Activated CD8-positive, alpha-beta T cell treated with anti-CD3 and anti-CD28 coated beads for 36 hours (primary cell): Measurements from ENCODE around the gene PIK3C2G. TPM values are rescaled to one million over a fixed set of nuclear protein-coding genes. Genes with fewer than 3 reads are reported as not detected.

Experiments
- ATAC-seq: fragments of 200-7000 bp; cut with Tn5 transposase; one replicate; pipeline ENCODE4 v1.10.0; 2021; ENCODE audit warnings: mild to moderate bottlenecking, moderate library complexity
- CTCF ChIA-PET: fragments of 350-600 bp; sonication (Branson Sonifier 250); formaldehyde crosslinking; loops from one replicate; lab custom pipeline; 2021; ENCODE audit warnings: antibody characterized with exemption; lab: Charles Lee
- POLR2A ChIA-PET: fragments of 350-600 bp; sonication (Branson Sonifier 250); formaldehyde crosslinking; loops from one replicate; lab custom pipeline; 2021; ENCODE audit warnings: antibody characterized with exemption; lab: Charles Lee
- DNase-seq: peaks from one replicate; pipeline ENCODE4 v3.0.0-alpha.2; 2020
- H3K27ac Mint-ChIP-seq: one replicate; pipeline ENCODE4 v1.8.0; 2021; ENCODE audit warnings: mild to moderate bottlenecking, mixed read lengths
- H3K27me3 Mint-ChIP-seq: one replicate; pipeline ENCODE4 v1.8.0; 2021; ENCODE audit warnings: mixed read lengths
- H3K36me3 Mint-ChIP-seq: one replicate; pipeline ENCODE4 v1.8.0; 2021; ENCODE audit warnings: low read depth, mixed read lengths
- H3K4me1 Mint-ChIP-seq: one replicate; pipeline ENCODE4 v1.8.0; 2021; ENCODE audit warnings: low read depth, mixed read lengths
- H3K4me3 Mint-ChIP-seq: one replicate; pipeline ENCODE4 v1.8.0; 2021; ENCODE audit warnings: mild to moderate bottlenecking, moderate library complexity, mixed read lengths
- H3K9me3 Mint-ChIP-seq: one replicate; pipeline ENCODE4 v1.8.0; 2021; ENCODE audit warnings: mixed read lengths
- CTCF ChIP-seq: fragments of 200-600 bp; IDR thresholded peaks from one replicate; pipeline ENCODE4 v1.8.0; 2022; ENCODE audit warnings: antibody characterized with exemption, mild to moderate bottlenecking
- intact Hi-C: fragments of 100-400 bp; cut with micrococcal nuclease; formaldehyde crosslinking; loops from one replicate; pipeline ENCODE4 v1.10.0; 2022
- total RNA-seq, 2 experiments: library from RNA; stranded (reverse); gene quantifications; one replicate each; pipeline ENCODE4 v1.2.3, GENCODE V29; 2021

Gene PIK3C2G
- total RNA-seq, 2 experiments from 2014 or later: not detected

- no peaks in the 10 kb centered on the region for H3K4me1 Mint-ChIP-seq
- intact Hi-C loops: no loop called here
- no peak overlapping the region for H3K27ac Mint-ChIP-seq
- no peaks in the 10 kb centered on the region for H3K27me3 Mint-ChIP-seq
- ChIA-PET POLR2A (no interaction called here), CTCF (no interaction called here)
- no peak for TF ChIP-seq CTCF
- ATAC-seq: no peak
- DNase-seq: no peak
- H3K9me3 Mint-ChIP-seq: peaks cover 8% of the 10 kb centered on the region
- no peaks in the 10 kb centered on the region for H3K36me3 Mint-ChIP-seq
- H3K4me3 Mint-ChIP-seq: no peak overlapping the region
Observed at GRCh38 chr12:18586581-18586980, 325.3 kb downstream of the PIK3C2G start.

GRCh38 chr12:18589316-18589715, 328.0 kb downstream of the PIK3C2G start:
- DNase-seq (no peak), ATAC-seq (no peak)
- ChIA-PET CTCF (no interaction called here), POLR2A (no interaction called here)
- Mint-ChIP-seq H3K36me3 (no peaks in the 10 kb centered on the region), H3K27ac (no peak overlapping the region), H3K9me3 (peaks cover 3% of the 10 kb centered on the region), H3K4me3 (no peak overlapping the region), H3K4me1 (no peaks in the 10 kb centered on the region), H3K27me3 (no peaks in the 10 kb centered on the region)
- TF ChIP-seq CTCF: no peak
- intact Hi-C loops: no loop called here

- H3K27ac Mint-ChIP-seq: no peak overlapping the region
- H3K4me3 Mint-ChIP-seq: no peak overlapping the region
- no peaks in the 10 kb centered on the region for H3K36me3 Mint-ChIP-seq
- peaks cover 3% of the 10 kb centered on the region for H3K9me3 Mint-ChIP-seq
- CTCF ChIA-PET: no interaction called here
- ATAC-seq (no peak), DNase-seq (no peak)
- no peaks in the 10 kb centered on the region for H3K4me1 Mint-ChIP-seq
- TF ChIP-seq CTCF: no peak
- no peaks in the 10 kb centered on the region for H3K27me3 Mint-ChIP-seq
- intact Hi-C loops: no loop called here
- POLR2A ChIA-PET: no interaction called here
Observed at GRCh38 chr12:18591473-18591872, 330.2 kb downstream of the PIK3C2G start.

GRCh38 chr12:18595412-18595811, 334.1 kb downstream of the PIK3C2G start:
- Mint-ChIP-seq H3K27me3 (no peaks in the 10 kb centered on the region), H3K27ac (no peak overlapping the region), H3K4me1 (no peaks in the 10 kb centered on the region), H3K9me3 (peaks cover 3% of the 10 kb centered on the region), H3K4me3 (no peak overlapping the region), H3K36me3 (no peaks in the 10 kb centered on the region)
- ATAC-seq (no peak), DNase-seq (no peak)
- ChIA-PET POLR2A (no interaction called here), CTCF (no interaction called here)
- intact Hi-C loops: no loop called here
- no peak for TF ChIP-seq CTCF

- intact Hi-C loops: no loop called here
- H3K27ac Mint-ChIP-seq: no peak overlapping the region
Observed at GRCh38 chr12:18601962-18602361, 340.6 kb downstream of the PIK3C2G start.

More at GRCh38 chr12:18601962-18602361, 340.6 kb downstream of the PIK3C2G start:
- CTCF ChIA-PET: no interaction called here
- POLR2A ChIA-PET: no interaction called here
- Mint-ChIP-seq H3K4me1 (no peaks in the 10 kb centered on the region), H3K36me3 (no peaks in the 10 kb centered on the region), H3K4me3 (no peak overlapping the region), H3K27me3 (no peaks in the 10 kb centered on the region), H3K9me3 (peaks cover 4% of the 10 kb centered on the region)
- ATAC-seq: no peak
- no peak for DNase-seq
- no peak for TF ChIP-seq CTCF
